AG09319 (cell line): ENCODE data around the gene SEC11C.

Source experiments
- DNase-seq: peaks from one replicate; pipeline ENCODE4 v3.0.0-alpha.2; 2010; ENCODE audit warnings: low read depth; ENCODE audit errors: extremely low read depth
- CTCF ChIP-seq: IDR thresholded peaks from 2 replicates; pipeline ENCODE4 v1.5.1; 2011; ENCODE audit warnings: low read depth, mild to moderate bottlenecking, inconsistent platforms, low read length, moderate library complexity

SEC11C gene

GRCh38 chr18:59145055-59145454, 5.4 kb downstream of the SEC11C start:
- no peak for TF ChIP-seq CTCF
- DNase-seq, result no peak

GRCh38 chr18:59148192-59148591, 8.5 kb downstream of the SEC11C start:
- TF ChIP-seq CTCF, result no peak
- no peak for DNase-seq

- TF ChIP-seq CTCF, result no peak
- no peak for DNase-seq
Observed at GRCh38 chr18:59149007-59149406, 9.3 kb downstream of the SEC11C start.

GRCh38 chr18:59149416-59149815, 9.7 kb downstream of the SEC11C start:
- DNase-seq, result no peak

GRCh38 chr18:59150236-59150635, 10.6 kb downstream of the SEC11C start:
- no peak for TF ChIP-seq CTCF
- DNase-seq, result no peak

More at GRCh38 chr18:59149416-59149815, 9.7 kb downstream of the SEC11C start:
- no peak for TF ChIP-seq CTCF

GRCh38 chr18:59155153-59155552, 15.5 kb downstream of the SEC11C start:
- TF ChIP-seq CTCF, result no peak
- peak; percentile 43 for DNase-seq

- DNase-seq, result no peak
- TF ChIP-seq CTCF, result no peak
Observed at GRCh38 chr18:59156316-59156715, 16.6 kb downstream of the SEC11C start.
